EL (cell line): ENCODE data around the gene DEXI.

ENCODE experiments used
- DNase-seq: peaks from one replicate; pipeline ENCODE4 v3.0.0-alpha.2; 2016

DEXI gene

GRCh38 chr16:10923650-10924214, 18.5 kb downstream of the DEXI start:
- DNase-seq: no peak

- DNase-seq: no peak
Observed at GRCh38 chr16:10923146-10923649, 19.1 kb downstream of the DEXI start.

GRCh38 chr16:10922328-10923145, 19.7 kb downstream of the DEXI start:
- DNase-seq: peak; percentile 59

DNA sequence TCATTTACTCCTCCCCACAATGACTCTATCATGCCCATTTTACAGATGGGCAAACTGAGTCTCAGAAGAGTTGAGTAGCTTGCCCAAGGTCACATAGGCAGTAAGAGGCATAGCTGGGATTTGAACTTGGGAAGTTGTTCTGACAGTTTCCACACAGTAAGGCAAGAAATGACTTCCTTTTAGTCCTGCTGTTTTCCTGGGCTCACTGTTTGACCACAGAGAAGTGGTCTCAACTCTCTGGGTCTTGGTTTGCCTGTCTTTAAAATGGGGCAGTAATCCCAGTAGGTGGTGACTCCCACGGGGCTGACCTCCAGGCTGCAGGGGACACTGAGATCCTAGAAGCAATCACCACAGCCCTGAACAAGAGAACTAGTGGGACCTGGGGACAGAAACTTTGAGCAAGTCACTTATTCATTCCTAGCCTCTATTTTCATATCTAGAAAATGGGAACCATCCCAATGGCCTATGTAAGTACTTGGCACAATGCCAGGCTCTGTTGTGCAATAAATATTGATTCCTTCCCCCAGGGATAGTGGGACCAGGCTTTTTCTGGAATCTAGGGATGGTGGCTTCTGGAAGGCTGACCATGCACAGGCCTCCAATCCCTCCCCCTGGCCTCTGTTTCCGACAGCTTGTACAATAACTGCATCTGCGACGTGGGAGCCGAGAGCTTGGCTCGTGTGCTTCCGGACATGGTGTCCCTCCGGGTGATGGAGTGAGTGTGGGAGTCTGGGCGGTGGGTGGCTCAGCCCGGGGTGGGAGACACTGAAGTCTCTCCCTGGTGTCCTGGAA, 20.5 kb downstream of the DEXI start:
- DNase-seq: peak; percentile 9

DNA sequence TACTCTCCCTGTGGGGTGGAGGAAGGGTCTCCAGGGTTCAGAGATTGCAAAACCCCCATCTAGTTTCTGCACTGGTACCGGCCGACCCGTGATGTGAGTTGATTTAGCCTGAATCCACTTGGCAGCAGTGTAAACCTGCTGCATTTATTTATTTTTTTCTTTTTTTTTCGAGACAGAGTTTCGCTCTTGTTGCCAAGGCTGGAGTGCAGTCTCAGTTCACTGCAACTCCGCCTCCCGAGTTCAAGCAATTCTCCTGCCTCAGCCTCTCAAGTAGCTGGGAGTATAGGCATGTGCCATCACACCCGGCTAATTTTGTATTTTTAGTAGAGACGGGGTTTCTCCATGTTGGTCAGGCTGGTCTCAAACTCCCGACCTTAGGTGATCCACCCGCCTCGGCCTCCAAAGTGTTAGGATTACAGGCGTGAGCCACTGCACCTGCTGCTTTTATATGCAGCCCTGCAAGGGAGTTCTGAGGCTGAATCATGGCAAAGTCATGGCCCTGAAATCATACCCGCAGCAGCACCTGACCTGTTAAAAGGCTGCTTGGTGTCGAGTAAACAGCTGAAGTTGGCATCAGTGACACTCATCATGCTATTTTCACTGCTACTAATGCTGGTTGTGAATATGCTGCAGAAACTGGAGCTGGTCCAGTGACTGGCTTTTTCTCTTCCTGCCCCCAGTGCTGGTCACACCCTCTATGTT, 21.4 kb downstream of the DEXI start:
- no peak for DNase-seq

DNA sequence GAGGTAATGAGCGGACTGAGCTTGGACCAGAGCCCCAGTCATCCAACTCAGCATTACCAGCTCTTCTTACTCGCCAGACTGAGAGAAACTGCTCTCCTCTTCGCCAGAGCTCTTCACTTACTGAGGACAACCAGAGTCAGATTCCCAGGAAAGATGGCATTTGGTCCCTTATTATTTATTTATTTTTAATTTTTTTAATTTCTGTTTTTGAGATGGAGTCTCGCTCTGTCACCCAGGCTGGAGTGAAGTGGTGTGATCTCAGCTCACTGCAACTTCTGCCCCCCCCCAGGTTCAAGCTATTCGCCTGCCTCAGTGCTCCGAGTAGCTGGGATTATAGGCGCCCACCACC, 23.3 kb downstream of the DEXI start:
- no peak for DNase-seq

GRCh38 chr16:10918294-10919002, 23.8 kb downstream of the DEXI start:
- DNase-seq: peak; percentile 88

- DNase-seq: no peak
Observed at GRCh38 chr16:10916534-10916933, 25.7 kb downstream of the DEXI start.

DNA sequence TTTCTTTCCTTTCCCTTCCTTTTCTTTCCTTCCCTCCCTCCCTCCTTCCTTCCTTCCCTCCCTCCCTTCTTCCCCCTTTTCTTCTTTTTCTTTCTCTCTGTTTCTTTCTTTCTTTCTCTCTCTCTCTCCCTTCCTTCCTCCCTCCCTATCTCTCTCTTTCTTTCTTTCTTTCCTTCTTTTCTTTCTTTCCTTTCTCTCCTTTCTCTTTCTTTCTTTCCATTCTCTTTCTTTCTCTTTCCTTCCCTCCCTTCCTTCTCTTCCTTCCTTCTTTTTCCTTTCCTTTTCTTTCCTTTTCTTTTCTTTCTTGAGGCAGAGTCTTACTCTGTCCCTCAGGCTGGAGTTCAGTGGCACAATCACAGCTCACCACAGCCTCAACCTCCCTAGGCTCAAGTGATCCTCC, 31.0 kb downstream of the DEXI start:
- DNase-seq: no peak

GRCh38 chr16:10907757-10908045, 34.6 kb downstream of the DEXI start:
- no peak for DNase-seq

DNA sequence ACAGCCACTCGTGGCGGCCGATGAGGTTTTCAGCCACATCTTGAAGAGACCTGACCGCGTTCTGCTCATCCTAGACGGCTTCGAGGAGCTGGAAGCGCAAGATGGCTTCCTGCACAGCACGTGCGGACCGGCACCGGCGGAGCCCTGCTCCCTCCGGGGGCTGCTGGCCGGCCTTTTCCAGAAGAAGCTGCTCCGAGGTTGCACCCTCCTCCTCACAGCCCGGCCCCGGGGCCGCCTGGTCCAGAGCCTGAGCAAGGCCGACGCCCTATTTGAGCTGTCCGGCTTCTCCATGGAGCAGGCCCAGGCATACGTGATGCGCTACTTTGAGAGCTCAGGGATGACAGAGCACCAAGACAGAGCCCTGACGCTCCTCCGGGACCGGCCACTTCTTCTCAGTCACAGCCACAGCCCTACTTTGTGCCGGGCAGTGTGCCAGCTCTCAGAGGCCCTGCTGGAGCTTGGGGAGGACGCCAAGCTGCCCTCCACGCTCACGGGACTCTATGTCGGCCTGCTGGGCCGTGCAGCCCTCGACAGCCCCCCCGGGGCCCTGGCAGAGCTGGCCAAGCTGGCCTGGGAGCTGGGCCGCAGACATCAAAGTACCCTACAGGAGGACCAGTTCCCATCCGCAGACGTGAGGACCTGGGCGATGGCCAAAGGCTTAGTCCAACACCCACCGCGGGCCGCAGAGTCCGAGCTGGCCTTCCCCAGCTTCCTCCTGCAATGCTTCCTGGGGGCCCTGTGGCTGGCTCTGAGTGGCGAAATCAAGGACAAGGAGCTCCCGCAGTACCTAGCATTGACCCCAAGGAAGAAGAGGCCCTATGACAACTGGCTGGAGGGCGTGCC, 35.1 kb downstream of the DEXI start:
- no peak for DNase-seq

DNA sequence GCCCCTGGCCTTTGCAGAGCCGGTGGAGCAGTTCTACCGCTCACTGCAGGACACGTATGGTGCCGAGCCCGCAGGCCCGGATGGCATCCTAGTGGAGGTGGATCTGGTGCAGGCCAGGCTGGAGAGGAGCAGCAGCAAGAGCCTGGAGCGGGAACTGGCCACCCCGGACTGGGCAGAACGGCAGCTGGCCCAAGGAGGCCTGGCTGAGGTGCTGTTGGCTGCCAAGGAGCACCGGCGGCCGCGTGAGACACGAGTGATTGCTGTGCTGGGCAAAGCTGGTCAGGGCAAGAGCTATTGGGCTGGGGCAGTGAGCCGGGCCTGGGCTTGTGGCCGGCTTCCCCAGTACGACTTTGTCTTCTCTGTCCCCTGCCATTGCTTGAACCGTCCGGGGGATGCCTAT, 35.8 kb downstream of the DEXI start:
- no peak for DNase-seq

GRCh38 chr16:10902999-10903398, 39.3 kb downstream of the DEXI start:
- no peak for DNase-seq

GRCh38 chr16:10897134-10897533, 45.1 kb downstream of the DEXI start:
- no peak for DNase-seq

DNA sequence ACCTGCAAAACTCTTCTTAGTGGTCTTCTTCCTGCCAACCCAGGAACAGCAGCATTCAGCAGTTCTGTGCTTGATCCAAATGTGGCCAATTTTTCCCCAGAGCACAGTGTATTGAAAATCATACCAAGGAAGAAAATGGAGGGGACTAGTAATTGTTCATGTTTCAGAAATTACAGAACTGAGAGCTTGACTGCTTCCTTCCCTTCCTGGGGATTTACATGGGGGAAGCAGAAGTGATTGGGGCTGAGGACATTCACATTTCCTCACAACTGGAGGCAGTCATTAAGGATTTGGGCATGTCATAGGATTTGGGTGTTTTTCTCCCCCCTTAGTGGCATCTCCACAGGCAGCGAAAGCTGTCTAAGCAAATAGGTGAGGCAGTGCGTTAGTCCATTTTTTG, 45.5 kb downstream of the DEXI start:
- DNase-seq: no peak

DNA sequence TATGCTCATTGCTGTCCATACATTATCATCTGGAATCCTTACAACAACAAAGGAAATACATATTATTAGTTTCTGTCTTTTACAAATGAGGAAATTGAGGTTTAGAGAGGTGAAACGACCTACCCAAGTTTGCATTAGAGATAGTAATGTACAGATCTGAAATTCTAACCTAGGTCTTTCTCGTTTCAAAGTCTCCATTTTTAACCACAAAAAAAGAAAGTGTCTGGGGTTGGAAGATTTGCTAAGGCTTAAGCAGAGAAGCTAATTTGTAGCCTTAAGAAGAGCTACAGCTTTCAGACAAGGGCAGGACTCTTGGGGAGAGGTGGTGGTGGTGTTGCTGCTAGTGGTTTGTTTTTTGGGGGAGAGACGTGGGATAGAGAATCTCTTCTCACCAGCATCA, 46.1 kb downstream of the DEXI start:
- DNase-seq: no peak

DNA sequence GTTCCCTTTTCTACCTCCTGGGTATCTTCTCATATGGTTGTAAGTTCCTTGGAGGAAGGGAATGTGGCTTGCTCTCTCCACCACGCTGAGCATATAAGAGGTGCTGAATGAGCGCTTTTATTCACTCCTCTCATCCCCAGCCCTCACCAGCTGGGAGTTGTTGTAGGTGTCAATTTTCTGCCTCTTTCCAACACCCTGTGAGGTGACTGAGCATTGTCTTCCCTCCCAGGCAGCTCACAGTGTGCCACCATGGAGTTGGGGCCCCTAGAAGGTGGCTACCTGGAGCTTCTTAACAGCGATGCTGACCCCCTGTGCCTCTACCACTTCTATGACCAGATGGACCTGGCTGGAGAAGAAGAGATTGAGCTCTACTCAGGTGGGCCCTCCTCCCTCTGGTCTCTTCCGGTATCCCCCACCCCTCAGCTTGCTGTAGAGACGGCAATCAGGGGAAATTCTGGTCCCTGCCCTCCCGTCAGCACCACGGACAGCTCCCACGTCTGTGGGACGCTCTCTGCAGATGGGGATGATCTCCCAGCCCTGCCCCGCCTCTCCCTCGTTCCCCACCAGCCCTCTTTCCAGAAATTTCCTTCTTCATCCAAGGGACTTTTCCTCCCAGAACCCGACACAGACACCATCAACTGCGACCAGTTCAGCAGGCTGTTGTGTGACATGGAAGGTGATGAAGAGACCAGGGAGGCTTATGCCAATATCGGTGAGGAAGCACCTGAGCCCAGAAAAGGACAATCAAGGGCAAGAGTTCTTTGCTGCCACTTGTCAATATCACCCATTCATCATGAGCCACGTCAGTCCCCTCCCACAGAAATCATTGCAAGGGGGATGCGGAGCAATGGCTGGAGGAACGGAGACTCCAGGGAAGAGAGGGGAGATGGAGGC, 47.0 kb downstream of the DEXI start:
- peak; percentile 36 for DNase-seq

DNA sequence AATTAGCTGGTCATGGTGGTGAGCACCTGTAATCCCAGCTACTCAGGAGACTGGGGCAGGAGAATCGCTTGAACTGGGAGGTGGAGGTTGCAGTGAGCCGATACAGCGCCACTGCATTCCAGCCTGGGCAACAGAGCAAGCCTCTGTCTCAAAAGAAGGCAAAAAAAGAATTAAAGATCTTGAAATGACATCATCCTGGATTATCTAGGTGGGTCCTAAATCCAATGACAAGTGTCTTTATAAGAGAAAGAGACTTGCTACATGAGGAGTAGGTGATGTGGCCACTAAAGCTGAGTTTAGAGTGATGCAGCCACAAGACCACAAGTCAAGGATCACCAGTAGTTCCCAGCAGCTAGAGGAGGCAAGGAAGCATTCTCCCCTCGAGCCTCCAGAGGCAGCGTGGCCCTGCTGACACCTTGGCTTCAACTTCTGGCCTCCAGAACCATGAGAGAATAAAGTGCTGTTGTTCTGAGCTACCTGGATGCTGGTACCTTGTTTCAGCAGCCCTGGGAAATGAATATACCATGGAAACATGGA, 49.4 kb downstream of the DEXI start:
- DNase-seq: no peak

GRCh38 chr16:10889855-10890254, 52.4 kb downstream of the DEXI start:
- no peak for DNase-seq

DNA sequence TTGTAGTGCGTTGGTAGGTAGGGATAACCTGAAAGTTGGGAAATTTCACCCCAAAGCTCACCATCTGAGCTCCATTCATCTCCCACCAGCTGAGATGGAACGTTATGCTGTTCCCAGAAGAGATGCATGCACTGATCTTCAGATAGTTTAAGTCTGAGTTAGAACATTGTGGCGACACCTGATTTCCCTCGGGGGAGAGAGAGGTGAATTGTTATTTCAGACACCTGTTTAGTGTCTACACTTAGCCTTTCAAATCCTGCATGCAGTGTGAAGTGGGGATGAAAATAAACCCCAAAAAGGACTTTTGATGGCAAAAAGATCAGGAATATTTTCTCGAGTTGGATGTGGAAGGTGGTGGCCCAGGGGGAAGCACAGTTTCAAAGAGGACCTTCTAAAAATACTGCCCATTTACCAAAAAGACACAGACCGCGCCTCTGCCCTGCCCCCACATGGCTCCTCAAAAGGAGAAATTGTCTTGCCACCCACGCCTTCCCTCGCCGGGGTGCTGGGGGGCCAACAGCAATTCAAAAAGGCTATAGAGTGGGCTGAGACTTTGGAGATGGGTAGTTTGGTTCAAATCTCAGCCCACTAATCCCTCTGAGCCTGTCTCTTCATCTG, 53.8 kb downstream of the DEXI start:
- no peak for DNase-seq
